Nucleus accumbens (tissue), 56 donors: ENCODE measurements around the gene NFATC2.

Source experiments
- DNase-seq, 56 donors: peaks; one replicate each; lab custom pipeline; 2025; lab: John Stamatoyannopoulos, UW

Gene NFATC2

DNA sequence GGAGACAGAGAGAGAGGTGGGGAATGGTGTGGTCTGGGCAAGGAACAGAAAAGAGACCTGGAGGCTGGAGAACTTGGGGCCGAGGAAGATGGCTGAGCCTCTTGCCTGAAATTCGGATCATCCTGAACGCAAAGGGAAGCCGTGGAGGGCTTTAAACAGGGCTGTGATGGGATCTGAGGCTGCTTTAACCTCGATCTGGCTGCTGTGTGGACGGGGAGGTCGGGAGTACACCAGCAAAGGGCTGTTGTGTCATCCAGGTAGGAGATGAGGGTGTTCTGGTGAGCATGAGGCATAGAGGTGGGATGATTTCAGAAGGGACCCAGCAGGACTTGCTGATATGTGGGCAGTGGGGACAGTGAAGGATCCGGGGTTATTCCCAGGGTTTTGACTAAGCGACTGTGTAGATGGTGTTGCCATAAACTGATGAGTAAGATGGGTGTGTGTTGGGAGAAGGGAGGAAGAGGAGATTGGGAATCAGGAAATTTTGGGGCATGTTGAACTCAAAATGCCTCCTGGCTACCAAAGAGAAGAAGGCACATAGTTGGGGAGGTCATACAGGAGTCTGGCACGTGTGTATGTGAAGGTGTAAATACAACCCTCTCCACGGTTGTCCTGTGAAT is 158.5 kb downstream of the NFATC2 start:
- DNase-seq, result no peak

DNA sequence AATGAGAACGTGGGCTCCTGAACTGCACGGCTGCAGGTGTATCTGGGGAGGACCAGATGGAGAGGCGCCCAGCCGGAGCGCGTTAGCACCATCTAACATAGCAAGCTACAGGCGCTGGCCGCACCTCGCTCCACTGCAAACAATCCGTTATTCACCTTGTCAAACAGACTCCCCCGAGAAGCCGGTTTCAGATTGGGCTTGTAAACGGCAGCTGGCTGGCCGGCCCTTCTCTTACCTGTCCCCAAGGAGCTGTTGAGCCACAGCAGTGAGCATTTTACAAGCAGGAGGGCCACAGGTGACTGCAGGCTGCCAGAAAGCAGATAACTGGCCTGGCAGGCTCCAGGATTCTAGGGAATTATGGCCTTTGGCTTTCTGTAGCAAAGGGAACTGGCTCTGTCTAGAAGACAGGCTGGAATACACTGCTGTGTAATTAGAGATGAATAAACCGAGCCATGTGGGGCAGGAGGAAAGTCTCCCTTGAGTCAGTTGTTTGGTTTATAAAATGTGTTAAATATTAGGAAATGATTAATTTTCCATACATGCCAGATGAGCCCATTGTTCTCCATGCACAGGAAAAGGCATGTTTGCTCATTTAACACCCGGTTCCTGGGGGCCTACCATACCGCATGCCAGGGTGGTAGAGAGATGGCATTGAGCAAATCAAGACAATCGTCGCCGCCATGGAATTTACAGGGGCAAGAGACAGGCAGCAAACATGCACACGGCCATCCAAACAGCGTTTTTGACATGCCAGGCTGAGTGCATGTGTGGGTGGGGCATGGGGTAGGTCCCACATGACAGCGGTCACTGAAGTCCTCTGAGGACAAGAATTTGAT is 159.3 kb downstream of the NFATC2 start:
- no peak for DNase-seq

- DNase-seq, result no peak
Measured at GRCh38 chr20:51382111-51382985, 160.2 kb downstream of the NFATC2 start.

DNA sequence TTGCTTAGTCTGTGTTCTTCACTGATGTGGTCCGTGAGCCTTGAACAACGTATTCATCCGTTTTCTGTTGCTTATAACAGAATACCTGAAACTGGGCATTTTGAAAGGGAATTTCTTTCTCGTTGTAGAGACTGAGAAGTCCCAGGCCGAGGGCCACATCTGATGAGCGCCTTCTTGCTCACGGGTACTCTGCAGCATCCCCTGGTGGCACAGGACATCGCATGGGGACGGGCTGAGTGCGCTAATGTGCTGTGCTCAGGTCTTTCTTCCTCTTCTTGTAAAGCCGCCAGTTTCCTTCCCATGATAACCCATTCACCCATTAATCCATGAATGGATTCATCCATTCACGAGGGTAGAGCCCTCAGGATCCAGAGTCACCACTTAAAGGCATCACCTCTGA is 161.0 kb downstream of the NFATC2 start:
- no peak for DNase-seq

- DNase-seq, result peak in 1 of 56 donors; percentile 2
Measured at GRCh38 chr20:51380401-51381385, 161.8 kb downstream of the NFATC2 start.

DNA sequence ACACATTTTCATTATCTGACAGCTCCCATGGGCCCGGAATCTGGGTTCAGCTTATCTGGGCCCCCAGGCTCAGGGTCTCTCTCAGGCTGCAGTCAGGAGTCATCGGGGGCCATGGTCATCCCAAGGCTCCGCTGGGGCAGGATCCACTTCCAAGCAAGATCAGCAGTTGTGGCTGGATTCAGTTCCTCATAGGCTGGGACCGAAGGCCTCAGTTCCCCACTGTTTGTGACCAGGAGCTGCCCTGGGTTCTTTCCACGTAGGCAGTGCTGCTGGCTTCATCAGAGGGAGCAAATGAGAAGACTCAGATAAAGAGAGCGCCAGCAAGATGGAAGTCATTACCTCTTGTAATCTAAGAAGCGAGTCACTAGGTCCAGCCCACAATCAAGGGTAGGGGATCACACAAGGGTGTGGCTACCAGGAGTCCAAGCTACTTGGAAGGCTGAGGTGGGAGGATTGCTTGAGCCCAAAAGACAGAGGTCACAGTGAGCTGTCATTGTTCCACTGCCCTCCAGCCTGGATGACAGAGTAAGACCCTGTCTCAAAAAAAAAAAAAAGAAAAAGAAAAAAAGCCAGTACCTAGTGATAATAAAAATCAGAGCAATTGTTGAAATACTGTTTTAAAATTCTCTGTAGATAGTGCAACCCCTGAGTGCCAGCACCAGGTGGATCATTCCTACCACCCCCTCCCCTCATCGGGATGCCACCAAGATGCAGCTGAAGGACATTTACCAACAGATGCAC is 162.7 kb downstream of the NFATC2 start:
- no peak for DNase-seq

GRCh38 chr20:51378171-51378928 is 164.2 kb downstream of the NFATC2 start:
- DNase-seq, result no peak

GRCh38 chr20:51377132-51377531 is 165.4 kb downstream of the NFATC2 start:
- DNase-seq, result no peak

DNA sequence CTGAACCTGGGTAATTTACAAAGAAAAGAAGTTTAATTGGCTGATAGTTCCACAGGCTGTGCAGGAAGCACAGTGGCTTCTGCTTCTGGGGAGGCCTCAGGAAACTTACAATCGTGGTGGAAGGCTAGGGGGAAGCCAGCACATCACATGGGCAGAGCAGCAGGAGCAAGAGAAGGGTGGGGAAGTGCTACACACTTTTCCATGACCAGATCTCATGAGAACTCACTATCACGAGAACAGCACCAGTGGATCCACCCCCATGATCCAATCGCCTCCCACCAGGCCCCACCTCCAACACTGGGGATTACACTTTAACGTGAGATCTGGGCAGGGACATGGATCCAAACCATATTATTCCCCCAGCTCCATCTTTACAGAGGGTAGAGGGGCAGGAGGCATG is 166.4 kb downstream of the NFATC2 start:
- no peak for DNase-seq

DNA sequence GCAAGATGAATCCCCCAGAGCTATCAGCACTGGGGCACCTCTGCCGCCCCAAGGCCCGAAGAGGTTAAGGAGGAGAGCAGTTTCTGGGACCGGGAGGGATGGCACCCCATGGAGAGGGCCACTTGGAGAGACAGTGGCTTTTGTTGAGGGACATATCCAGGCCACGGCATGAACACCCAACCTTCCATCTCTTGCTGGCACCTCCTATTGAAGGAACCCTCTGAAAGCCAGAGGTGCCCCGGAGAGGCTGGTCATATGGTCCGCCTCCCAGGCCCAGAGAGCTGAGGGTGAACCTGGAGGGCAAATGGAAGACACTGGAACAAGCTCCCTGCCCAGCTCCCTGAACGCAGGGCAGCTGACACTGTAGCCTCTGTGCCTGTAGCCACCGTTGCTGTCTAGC is 167.0 kb downstream of the NFATC2 start:
- DNase-seq, result no peak

DNA sequence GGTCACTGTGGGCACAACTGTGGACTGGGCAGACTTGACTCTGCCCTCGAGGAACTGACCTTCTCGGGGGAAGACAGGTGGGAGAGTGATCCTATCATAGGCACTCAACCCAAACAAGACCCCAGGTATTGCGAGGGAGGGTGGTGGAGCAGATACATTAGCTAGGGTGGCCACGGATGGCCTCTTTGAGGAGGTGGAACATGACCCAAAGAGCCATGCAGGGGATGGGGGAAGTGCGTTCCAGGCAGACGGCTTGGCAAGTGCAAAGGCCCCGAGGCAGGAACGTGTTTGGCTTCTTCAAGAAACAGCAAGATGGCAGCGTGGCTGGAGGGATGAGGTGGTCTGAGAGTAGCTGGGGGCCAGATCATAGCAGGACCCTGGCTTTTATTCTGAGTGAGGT is 167.6 kb downstream of the NFATC2 start:
- DNase-seq, result no peak

- DNase-seq, result no peak
Measured at GRCh38 chr20:51374456-51374830, 168.1 kb downstream of the NFATC2 start.

- no peak for DNase-seq
Measured at GRCh38 chr20:51373713-51374455, 168.6 kb downstream of the NFATC2 start.

GRCh38 chr20:51372966-51373365 is 169.6 kb downstream of the NFATC2 start:
- DNase-seq, result no peak

GRCh38 chr20:51372176-51372803 is 170.2 kb downstream of the NFATC2 start:
- DNase-seq, result peak in 42 of 56 donors; percentile 3 to 72 (median 28)

- no peak for DNase-seq
Measured at GRCh38 chr20:51371720-51372119, 170.8 kb downstream of the NFATC2 start.

- DNase-seq, result no peak
Measured at GRCh38 chr20:51369503-51369902, 173.0 kb downstream of the NFATC2 start.
